ENCODE data around the gene GALNT14.

GALNT14 gene

DNA sequence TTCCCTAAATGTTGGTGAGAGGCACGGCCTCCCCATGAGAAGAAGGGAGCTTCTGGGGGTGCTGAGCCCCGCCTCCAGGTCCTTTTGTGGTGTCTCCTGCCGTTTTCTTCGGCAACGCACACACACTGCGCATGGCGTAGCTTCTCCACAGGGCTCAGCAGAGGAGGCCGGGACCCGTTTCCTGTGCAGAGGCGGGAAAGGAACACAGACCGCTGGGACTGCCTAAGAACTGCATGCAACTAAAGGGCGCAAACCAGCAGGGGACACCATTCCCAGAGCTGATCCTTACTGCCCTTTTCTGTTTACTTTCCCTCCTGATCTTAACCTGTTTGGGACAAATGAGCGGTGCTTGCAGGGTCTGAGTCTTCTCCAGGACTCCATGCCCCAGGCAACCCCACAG is 240.7 kb downstream of the GALNT14 start:
- no peak overlapping the region for H3K9ac ChIP-seq (ENCODE audit: low read length)
- H4K20me1 ChIP-seq (ENCODE audit: insufficient read depth, low read length): no peaks in the 10 kb centered on the region
- no peaks in the 10 kb centered on the region for H3K36me3 ChIP-seq (replicated peaks; ENCODE audit: insufficient read depth, low read length)
- H3K4me3 ChIP-seq (ENCODE audit: low read length): no peak overlapping the region
- no peak overlapping the region for H3K27ac ChIP-seq (ENCODE audit: low read length)
- no peaks in the 10 kb centered on the region for H3K79me2 ChIP-seq (ENCODE audit: low read length)
- no peaks in the 10 kb centered on the region for H3F3A ChIP-seq (ENCODE audit: insufficient read depth, low read length)
- H2AFZ ChIP-seq (ENCODE audit: low read length): no peak overlapping the region
- DNase-seq: no peak
- H3K9me3 ChIP-seq (replicated peaks; ENCODE audit: insufficient read depth, low read length): no peaks in the 10 kb centered on the region
- no peaks in the 10 kb centered on the region for H3K4me1 ChIP-seq (ENCODE audit: low read length)
- no peak overlapping the region for H3K4me2 ChIP-seq (ENCODE audit: low read depth, low read length)
- H3K27me3 ChIP-seq (replicated peaks; ENCODE audit: insufficient read depth, low read length): no peaks in the 10 kb centered on the region
- TF ChIP-seq CTCF (IDR thresholded peaks at IDR 0.05; ENCODE audit: low read length): no peak
- no peak for TF ChIP-seq EZH2phosphoT487 (IDR thresholded peaks at IDR 0.05; ENCODE audit: low read length)
- no peak for TF ChIP-seq EZH2 (optimal IDR thresholded peaks at IDR 0.05; ENCODE audit: low read depth, low read length)
- no peaks in the 10 kb centered on the region for H3K9me2 ChIP-seq (replicated peaks; ENCODE audit: insufficient read depth, low read length)

- Histone ChIP-seq H3K27ac (ENCODE audit: low read length) (no peak overlapping the region), H3K36me3 (replicated peaks; ENCODE audit: insufficient read depth, low read length) (no peaks in the 10 kb centered on the region), H3K9me2 (replicated peaks; ENCODE audit: insufficient read depth, low read length) (no peaks in the 10 kb centered on the region), H3K9me3 (replicated peaks; ENCODE audit: insufficient read depth, low read length) (no peaks in the 10 kb centered on the region), H2AFZ (ENCODE audit: low read length) (no peak overlapping the region), H3K9ac (ENCODE audit: low read length) (no peak overlapping the region), H3K27me3 (replicated peaks; ENCODE audit: insufficient read depth, low read length) (no peaks in the 10 kb centered on the region), H3F3A (ENCODE audit: insufficient read depth, low read length) (no peaks in the 10 kb centered on the region), H3K4me2 (ENCODE audit: low read depth, low read length) (no peak overlapping the region), H4K20me1 (ENCODE audit: insufficient read depth, low read length) (no peaks in the 10 kb centered on the region), H3K4me1 (ENCODE audit: low read length) (no peaks in the 10 kb centered on the region), H3K79me2 (ENCODE audit: low read length) (no peaks in the 10 kb centered on the region), H3K4me3 (ENCODE audit: low read length) (no peak overlapping the region)
- TF ChIP-seq CTCF (IDR thresholded peaks at IDR 0.05; ENCODE audit: low read length): no peak
- TF ChIP-seq EZH2 (optimal IDR thresholded peaks at IDR 0.05; ENCODE audit: low read depth, low read length): no peak
- no peak for TF ChIP-seq EZH2phosphoT487 (IDR thresholded peaks at IDR 0.05; ENCODE audit: low read length)
- DNase-seq: peak; percentile 17
Measured at GRCh38 chr2:30894498-30895119, 243.6 kb downstream of the GALNT14 start.

GRCh38 chr2:30888852-30889409 is 249.3 kb downstream of the GALNT14 start:
- H3K4me2 ChIP-seq (ENCODE audit: low read depth, low read length): no peak overlapping the region
- no peaks in the 10 kb centered on the region for H3K4me1 ChIP-seq (ENCODE audit: low read length)
- H3K27me3 ChIP-seq (replicated peaks; ENCODE audit: insufficient read depth, low read length): no peaks in the 10 kb centered on the region
- H3K27ac ChIP-seq (ENCODE audit: low read length): no peak overlapping the region
- no peak for DNase-seq
- TF ChIP-seq EZH2phosphoT487 (IDR thresholded peaks at IDR 0.05; ENCODE audit: low read length): no peak
- no peak for TF ChIP-seq EZH2 (optimal IDR thresholded peaks at IDR 0.05; ENCODE audit: low read depth, low read length)
- no peak for TF ChIP-seq CTCF (IDR thresholded peaks at IDR 0.05; ENCODE audit: low read length)
- H3K4me3 ChIP-seq (ENCODE audit: low read length): no peak overlapping the region
- no peaks in the 10 kb centered on the region for H3F3A ChIP-seq (ENCODE audit: insufficient read depth, low read length)
- no peaks in the 10 kb centered on the region for H3K36me3 ChIP-seq (replicated peaks; ENCODE audit: insufficient read depth, low read length)
- no peaks in the 10 kb centered on the region for H3K9me2 ChIP-seq (replicated peaks; ENCODE audit: insufficient read depth, low read length)
- H3K9ac ChIP-seq (ENCODE audit: low read length): no peak overlapping the region
- no peaks in the 10 kb centered on the region for H4K20me1 ChIP-seq (ENCODE audit: insufficient read depth, low read length)
- H2AFZ ChIP-seq (ENCODE audit: low read length): no peak overlapping the region
- no peaks in the 10 kb centered on the region for H3K9me3 ChIP-seq (replicated peaks; ENCODE audit: insufficient read depth, low read length)
- H3K79me2 ChIP-seq (ENCODE audit: low read length): no peaks in the 10 kb centered on the region
